Spleen (tissue), 7 donors: ENCODE measurements around the gene VSTM2L.

Source experiments
- POLR2A ChIP-seq, 3 donors: fragments of 450-650 bp; IDR thresholded peaks; one replicate each; pipeline ENCODE4 v1.5.1; 2017; ENCODE audit warnings: antibody characterized with exemption in 3 of 3, mild to moderate bottlenecking in 1 of 3
- TF ChIP-seq, protein P1 (sequence below), 11 experiments: fragments of 200-600 bp in 7 of 11; fragments of 450-650 bp in 4 of 11; sonication (generic) in 4 of 11; IDR thresholded peaks in 8 of 11; conservative IDR thresholded peaks in 3 of 11; 1 replicate in 7 of 11; 2 replicates in 4 of 11; pipeline versions ENCODE4 v1.4.0 to v1.8.0; 2016 to 2021; ENCODE audit warnings: antibody characterized with exemption in 11 of 11, inconsistent platforms in 4 of 11, mild to moderate bottlenecking in 1 of 11
- donor health status: DM: no; HTN: no; CAD: no; lungs with moderate emphysema.
- donor health status: DM: no; HTN: no; CAD: no.
- donor health status: DM: no; HTN: no; CAD: no.

DNA sequence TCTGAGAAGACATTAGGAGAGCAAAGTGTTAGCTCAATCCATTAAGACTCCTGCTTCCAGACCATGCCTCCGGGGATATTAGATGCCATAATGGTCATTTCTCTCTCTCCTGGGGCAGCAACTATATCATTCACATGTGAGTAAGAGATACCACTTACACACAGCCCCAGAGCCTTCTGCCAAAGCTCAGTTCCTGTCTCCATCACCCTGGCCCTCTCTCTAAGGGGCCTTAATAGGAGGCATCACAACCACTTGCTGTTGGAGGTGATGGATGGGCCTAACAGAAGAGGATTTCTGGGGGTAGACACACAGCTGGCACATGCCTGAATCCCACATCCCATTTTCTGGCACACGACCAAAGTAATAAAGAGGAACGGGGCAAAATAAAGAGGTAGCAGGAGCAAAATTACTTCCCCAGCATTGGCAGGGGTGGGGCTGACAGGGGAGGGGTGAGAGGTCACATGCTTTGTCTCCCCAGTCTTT, 34.0 kb upstream of the VSTM2L start:
- TF ChIP-seq, protein P1, sequence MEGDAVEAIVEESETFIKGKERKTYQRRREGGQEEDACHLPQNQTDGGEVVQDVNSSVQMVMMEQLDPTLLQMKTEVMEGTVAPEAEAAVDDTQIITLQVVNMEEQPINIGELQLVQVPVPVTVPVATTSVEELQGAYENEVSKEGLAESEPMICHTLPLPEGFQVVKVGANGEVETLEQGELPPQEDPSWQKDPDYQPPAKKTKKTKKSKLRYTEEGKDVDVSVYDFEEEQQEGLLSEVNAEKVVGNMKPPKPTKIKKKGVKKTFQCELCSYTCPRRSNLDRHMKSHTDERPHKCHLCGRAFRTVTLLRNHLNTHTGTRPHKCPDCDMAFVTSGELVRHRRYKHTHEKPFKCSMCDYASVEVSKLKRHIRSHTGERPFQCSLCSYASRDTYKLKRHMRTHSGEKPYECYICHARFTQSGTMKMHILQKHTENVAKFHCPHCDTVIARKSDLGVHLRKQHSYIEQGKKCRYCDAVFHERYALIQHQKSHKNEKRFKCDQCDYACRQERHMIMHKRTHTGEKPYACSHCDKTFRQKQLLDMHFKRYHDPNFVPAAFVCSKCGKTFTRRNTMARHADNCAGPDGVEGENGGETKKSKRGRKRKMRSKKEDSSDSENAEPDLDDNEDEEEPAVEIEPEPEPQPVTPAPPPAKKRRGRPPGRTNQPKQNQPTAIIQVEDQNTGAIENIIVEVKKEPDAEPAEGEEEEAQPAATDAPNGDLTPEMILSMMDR (IDR thresholded peaks at IDR 0.05 in 8 of 11, conservative IDR thresholded peaks at IDR 0.05 in 3 of 11) = no peak
- TF ChIP-seq POLR2A (IDR thresholded peaks at IDR 0.05) = no peak
